Right cardiac atrium (tissue), 5 donors: ENCODE results near the gene PGAP6. TPM values are rescaled to one million over a fixed set of nuclear protein-coding genes. Genes with fewer than 3 reads are reported as not detected.
"Not testable (repeated sequence)": the region's sequence is repeated elsewhere in the genome, so short reads cannot be mapped to it uniquely, and the experiment has no call there.

ENCODE experiments used
- ATAC-seq, 2 donors: fragments of 200-7000 bp; cut with Tn5 transposase; one replicate each; pipeline versions ENCODE4 v1.8.0 to v1.9.1; 2020; ENCODE audit warnings: moderate library complexity in 2 of 2, mild to moderate bottlenecking in 1 of 2
- DNase-seq, 3 donors: peaks; one replicate each; pipeline ENCODE4 v3.0.0-alpha.2; 2020
- H3K27ac ChIP-seq: one replicate; pipeline ENCODE4 v1.5.1; 2013; ENCODE audit warnings: mild to moderate bottlenecking, low read length, control low read depth, moderate library complexity
- H3K27me3 ChIP-seq: one replicate; pipeline ENCODE4 v1.6.1; 2013; ENCODE audit not compliant: control insufficient read depth, insufficient read depth
- H3K4me1 ChIP-seq: one replicate; pipeline ENCODE4 v1.6.1; 2013; ENCODE audit warnings: low read length; ENCODE audit not compliant: control insufficient read depth, insufficient read depth
- H3K4me3 ChIP-seq: one replicate; pipeline ENCODE4 v1.5.1; 2013; ENCODE audit warnings: low read length, control low read depth
- H3K9me3 ChIP-seq: one replicate; pipeline ENCODE4 v1.6.1; 2013; ENCODE audit warnings: low read length; ENCODE audit not compliant: control insufficient read depth
- WGBS: extraction: QIAGEN DNeasy Blood & Tissue Kit; methylation state at CpG from one replicate; pipeline ENCODE4 v1.1.7; 2013; 5-methylcytosine and 5-hydroxymethylcytosine counted together
- intact Hi-C, 4 donors: fragments of 100-400 bp; cut with DNase I; formaldehyde crosslinking; loops; one replicate each; pipeline versions ENCODE4 v1.11.0 to v1.14.0; 2022 to 2023
- polyA plus RNA-seq: library from polyadenylated mRNA; stranded (reverse); fragments of 200-250 nt; gene quantifications from one replicate; pipeline ENCODE4 v1.2.3, GENCODE V29; 2013
- total RNA-seq, 4 donors: library from RNA; stranded (reverse); fragmentation: NEBNext Ultra II Directional; extraction: Animal tissue kit (Norgen Biotek cat#: 25700); gene quantifications; one replicate each; pipeline ENCODE4 v1.2.1, GENCODE V29; 2021
- donor health status: healthy with polysubstance abuse.
- donor health status: DM: no; HTN: yes; CAD: no.
- donor health status: DM: no; HTN: no; CAD: no.
- donor health status: DM: no; HTN: yes; CAD: no; lungs with severe emphysema.
- donor health status: DM: yes; HTN: yes; CAD: no.

The PGAP6 gene
- total and polyA plus RNA-seq, 5 donors: 28.0 to 39.5 (median 34.0) TPM

DNA sequence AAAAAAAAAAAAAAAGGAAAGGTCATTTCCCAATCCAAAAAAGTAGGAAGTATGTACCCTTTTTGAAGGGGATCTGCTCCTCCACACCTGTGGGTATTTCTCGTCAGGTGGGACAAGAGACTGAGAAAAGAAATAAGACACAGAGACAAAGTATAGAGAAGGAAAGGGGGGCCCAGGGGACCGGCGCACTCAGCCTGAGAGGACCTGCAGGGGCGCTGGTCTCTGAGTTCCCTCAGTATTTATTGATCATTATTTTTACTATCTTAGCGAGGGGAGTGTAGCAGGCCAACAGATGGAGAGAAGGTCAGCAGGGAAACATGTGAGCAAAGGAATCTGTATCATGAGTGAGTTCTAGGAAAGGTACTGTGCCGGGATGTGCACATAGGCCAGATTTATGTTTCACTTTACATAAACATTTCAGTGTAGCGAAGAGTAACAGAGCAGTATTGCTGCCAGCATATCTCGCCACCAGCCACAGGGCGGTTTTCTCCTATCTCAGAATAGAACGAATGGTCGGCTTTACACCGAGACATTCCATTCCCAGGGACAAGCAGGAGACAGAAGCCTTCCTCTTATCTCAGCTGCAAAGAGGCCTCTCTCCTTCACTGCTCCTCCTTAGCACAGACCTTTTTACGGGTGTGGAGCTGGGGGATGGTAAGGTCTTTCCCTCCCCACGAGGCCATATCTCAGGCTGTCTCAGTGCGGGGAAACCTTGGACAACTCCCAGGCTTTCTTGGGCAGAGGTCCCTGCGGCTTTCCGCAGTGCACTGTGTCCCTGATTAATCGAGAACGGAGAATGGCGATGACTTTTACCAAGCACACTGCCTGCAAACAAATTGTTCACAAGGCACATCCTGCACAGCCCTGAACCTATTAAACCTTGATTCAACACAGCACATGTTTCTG lies 6.2 kb upstream of the PGAP6 start:
- H3K4me1 ChIP-seq, H3K4me3 ChIP-seq, H3K27me3 ChIP-seq, H3K9me3 ChIP-seq, intact Hi-C loops: not testable (repeated sequence)
- WGBS: 32% methylated on average over 20 of the region's 20 CpGs
- DNase-seq: peak in 2 of 3 donors; percentile 78 to 79
- peak overlapping the region; percentile 79 for H3K27ac ChIP-seq
- ATAC-seq: peak in 1 of 2 donors; percentile 12

DNA sequence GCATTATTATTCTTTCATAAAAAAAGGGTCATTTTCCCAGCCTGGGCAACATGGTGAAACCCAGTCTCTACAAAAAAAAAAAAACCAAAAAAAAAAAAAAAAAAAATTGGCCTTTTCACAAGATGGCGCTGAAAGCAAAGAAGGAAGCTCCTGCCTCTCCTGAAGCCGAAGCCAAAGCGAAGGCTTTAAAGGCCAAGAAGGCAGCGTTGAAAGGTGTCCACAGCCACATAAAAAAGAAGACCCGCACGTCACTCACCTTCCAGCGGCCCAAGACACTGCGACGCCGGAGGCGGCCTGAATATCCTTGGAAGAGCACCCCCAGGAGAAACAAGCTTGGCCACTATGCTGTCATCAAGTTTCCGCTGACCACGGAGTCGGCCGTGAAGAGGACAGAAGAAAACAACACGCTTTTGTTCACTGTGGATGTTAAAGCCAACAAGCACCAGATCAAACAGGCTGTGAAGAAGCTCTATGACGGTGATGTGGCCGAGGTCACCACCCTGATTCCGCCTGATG lies 4.9 kb upstream of the PGAP6 start:
- peak overlapping the region; percentile 14 for H3K27ac ChIP-seq
- no peaks in the 10 kb centered on the region for H3K4me1 ChIP-seq
- WGBS: 47% methylated on average over 19 of the region's 19 CpGs
- no peak overlapping the region for H3K4me3 ChIP-seq
- DNase-seq (peak in 2 of 3 donors; percentile 57 to 66), ATAC-seq (no peak)
- intact Hi-C loops: no loop called here
- H3K9me3 ChIP-seq: no peaks in the 10 kb centered on the region
- H3K27me3 ChIP-seq: no peaks in the 10 kb centered on the region

DNA sequence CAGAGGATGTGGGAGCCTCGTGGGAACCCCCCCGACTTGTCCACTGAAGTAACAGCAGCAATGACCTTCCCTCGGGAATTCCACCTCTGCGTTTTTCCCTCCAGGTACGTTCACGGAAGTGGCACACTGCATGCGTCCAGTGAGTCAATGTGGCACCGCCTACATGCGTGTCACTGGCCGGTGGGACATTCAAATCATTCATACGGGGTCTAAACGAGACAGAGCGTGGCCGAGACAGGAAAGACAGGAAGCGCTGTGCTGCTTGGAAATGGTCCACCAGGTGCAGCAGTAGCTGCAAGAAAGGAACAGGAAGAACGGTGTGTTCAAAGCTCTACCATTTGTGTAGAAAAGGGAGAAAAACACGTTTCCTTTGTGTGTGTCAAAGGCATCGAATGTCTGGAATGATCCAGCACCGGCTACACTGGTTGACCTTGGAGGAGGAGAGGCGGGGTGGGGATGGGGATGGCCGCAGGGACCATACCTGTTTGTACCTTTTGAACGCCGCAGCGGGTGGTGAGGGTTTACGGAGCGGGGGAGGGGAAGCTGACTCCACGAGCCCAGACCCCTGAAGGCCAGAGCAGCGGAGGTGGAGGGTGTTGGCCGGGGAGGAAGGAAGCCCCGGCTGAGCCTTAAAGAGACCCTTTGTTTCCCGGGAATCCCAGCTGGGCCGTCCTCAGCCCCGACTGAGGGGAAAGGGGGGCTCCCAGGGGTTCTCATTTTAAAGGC lies 1.7 kb upstream of the PGAP6 start:
- no peaks in the 10 kb centered on the region for H3K4me1 ChIP-seq
- H3K9me3 ChIP-seq: no peaks in the 10 kb centered on the region
- no peaks in the 10 kb centered on the region for H3K27me3 ChIP-seq
- no peak overlapping the region for H3K4me3 ChIP-seq
- WGBS: 49% methylated on average over 33 of the region's 33 CpGs
- H3K27ac ChIP-seq: peak overlapping the region; percentile 21
- DNase-seq (peak in 1 of 3 donors; percentile 53), ATAC-seq (no peak)
- intact Hi-C loops: no loop called here

DNA sequence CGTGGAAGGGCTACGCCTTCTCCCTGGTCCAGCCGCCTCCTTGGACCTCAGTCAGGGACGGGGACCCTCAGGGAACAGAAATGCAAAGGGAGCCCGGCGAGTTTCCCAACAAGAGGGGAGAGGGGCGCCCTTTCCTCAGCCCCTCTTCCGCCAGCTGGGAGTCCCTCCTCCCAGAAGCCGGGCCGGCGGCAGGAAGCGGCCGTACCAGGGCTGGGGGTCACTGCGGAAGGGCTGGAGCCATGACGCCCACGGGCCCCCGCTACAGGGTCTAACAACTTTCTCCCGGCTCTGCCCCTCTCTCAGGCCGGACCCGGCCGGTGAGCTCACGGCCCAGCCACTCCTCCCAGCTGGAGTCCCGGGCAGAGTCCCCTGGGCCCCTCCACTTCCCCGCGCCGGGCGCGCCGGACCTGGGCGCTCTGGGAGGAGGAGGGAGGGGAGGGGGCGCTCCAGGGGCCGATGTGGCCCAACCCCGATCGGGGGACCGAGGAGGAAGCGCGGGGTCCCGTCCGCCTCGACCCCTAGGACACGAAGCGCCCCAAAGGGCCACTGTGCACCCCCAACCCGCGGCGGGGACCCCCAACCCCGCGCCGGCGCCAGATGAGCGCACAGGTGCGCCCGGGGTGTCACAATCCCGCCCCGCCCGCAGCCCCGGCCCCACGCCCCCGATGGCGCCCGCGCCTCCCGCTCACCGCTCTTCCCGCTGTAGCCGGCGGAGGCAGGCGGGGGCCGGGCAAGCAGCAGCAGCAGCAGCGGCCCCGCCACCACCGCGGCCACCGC lies 578 bp downstream of the PGAP6 start:
- DNase-seq (peak; percentile 52 to 81 (median 76)), ATAC-seq (peak; percentile 46 to 53)
- Histone ChIP-seq H3K9me3 (no peaks in the 10 kb centered on the region), H3K27me3 (no peaks in the 10 kb centered on the region), H3K4me1 (no peaks in the 10 kb centered on the region), H3K4me3 (peak overlapping the region; percentile 97), H3K27ac (no peak overlapping the region)
- intact Hi-C loops: no loop called here
- 1% methylated on average over 73 of the region's 73 CpGs for WGBS

DNA sequence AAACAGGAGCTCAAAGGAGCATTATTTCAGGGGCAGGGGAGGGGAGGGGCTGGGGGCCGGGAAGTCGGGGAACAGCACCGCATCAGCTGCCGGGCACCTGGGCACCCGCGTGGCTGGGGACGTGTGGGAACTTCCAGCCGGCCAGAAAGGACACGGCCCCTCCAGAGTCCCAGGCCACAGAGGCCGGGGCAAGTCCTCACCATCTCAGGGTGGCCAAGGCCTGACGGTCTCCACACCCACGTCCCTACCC lies 1.1 kb downstream of the PGAP6 start:
- Histone ChIP-seq H3K4me3 (peak overlapping the region; percentile 97), H3K9me3 (no peaks in the 10 kb centered on the region), H3K27ac (no peak overlapping the region), H3K4me1 (no peaks in the 10 kb centered on the region), H3K27me3 (no peaks in the 10 kb centered on the region)
- intact Hi-C loops: no loop called here
- ATAC-seq (peak; percentile 9 to 42), DNase-seq (peak in 1 of 3 donors; percentile 55)
- WGBS: 9% methylated on average over 12 of the region's 12 CpGs

DNA sequence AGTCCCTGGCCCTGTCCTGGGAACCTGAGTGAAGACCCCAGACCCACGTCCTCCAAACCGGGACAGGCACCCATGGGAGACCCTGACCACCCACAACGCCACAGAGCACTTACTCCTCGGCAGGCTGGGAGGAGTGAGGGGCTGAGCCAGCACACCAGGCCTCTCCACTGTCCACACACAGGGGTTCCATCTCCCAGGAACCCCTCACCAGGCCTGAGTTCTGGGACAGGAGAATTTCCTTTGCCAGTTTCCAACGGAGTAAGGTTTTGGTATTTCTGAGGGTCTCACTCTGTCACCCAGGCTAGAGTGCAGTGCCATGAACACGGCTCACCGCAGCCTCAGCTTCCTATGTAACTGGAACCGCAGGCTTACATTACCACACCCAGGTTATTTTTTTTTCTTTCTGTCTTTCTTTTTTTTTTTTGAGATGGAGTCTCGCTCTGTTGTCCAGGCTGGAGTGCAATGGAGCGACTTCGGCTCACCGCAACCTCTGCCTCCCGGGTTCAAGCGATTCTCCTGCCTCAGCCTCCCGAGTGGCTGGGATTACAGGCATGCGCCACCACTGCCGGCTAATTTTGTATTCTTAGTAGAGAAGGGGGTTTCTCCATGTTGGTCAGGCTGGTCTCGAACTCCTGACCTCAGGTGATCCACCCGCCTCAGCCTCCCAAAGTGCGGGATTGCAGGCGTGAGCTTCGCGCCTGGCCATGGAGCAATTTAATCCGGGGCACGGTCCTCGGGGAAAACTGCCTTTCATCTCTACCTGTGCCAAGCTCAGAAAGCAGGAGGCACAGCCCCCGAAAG lies 1.6 kb downstream of the PGAP6 start:
- no peak for ATAC-seq
- Histone ChIP-seq H3K27me3 (no peaks in the 10 kb centered on the region), H3K4me3 (peak overlapping the region; percentile 97), H3K4me1 (no peaks in the 10 kb centered on the region), H3K27ac (no peak overlapping the region), H3K9me3 (no peaks in the 10 kb centered on the region)
- no peak for DNase-seq
- WGBS: 84% methylated on average over 27 of the region's 27 CpGs
- intact Hi-C loops: no loop called here

DNA sequence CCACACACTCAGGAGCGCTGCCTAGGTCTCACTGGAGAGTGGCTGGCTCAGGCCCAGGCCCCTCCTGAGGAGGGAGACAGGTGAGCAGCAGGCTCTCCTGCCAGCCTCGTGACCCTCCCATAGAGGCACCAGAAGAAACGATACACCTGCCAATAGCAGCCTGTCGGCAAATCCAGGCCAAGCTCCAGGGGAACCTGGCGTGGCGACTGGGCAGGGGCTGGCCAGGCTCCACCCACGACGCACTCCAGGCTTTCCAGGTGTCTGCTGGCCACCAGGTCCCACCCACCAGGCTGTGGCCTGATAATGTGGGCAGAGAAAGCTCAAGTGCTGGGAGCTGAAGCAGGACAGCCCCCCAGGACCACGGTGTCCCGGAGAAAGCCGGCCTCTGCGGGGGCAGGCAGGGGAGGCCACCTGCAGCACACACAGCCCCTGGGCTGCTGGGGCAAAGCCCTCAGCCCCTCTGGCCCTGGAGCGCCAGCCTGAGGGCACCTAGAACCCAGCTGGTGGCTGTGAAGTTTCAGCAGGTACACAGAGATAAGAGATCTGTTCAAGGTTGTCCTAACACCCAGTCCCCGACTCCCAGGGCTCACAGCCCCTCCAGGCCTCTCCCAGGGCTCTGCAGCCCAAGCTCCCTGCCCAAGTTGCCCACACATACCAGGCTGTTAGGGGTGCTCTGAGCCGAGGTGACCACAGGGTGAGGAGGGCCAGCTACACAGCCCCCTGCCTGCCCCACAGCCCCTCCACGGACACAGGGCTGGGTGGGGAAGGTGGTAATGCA lies 2.4 kb downstream of the PGAP6 start:
- Histone ChIP-seq H3K4me1 (no peaks in the 10 kb centered on the region), H3K9me3 (no peaks in the 10 kb centered on the region), H3K4me3 (no peak overlapping the region), H3K27ac (no peak overlapping the region), H3K27me3 (no peaks in the 10 kb centered on the region)
- peak in 1 of 3 donors; percentile 59 for DNase-seq
- 90% methylated on average over 16 of the region's 16 CpGs for WGBS
- no peak for ATAC-seq
- intact Hi-C loops: no loop called here

DNA sequence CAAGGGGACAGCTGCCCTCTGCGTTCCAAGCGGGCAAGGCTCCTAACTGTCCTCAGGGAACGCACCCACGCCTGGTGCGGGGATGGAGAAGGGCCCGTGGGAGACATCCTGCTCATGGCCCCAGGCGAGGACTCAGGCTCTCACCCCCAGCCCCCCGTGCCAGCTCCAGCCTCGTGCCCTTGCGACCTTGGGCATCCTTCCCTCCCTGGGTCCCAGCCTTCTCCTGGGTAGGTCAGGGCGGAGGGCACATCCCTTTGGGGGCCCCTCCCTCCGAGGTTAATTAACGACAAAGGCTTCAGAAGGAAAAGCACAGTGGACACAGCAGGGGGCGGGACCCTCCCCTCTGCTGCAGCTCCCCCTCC lies 3.0 kb downstream of the PGAP6 start:
- DNase-seq: no peak
- Histone ChIP-seq H3K27me3 (no peaks in the 10 kb centered on the region), H3K27ac (no peak overlapping the region), H3K4me3 (no peak overlapping the region), H3K4me1 (no peaks in the 10 kb centered on the region), H3K9me3 (no peaks in the 10 kb centered on the region)
- ATAC-seq: no peak
- 72% methylated on average over 14 of the region's 14 CpGs for WGBS
- intact Hi-C loops: no loop called here

DNA sequence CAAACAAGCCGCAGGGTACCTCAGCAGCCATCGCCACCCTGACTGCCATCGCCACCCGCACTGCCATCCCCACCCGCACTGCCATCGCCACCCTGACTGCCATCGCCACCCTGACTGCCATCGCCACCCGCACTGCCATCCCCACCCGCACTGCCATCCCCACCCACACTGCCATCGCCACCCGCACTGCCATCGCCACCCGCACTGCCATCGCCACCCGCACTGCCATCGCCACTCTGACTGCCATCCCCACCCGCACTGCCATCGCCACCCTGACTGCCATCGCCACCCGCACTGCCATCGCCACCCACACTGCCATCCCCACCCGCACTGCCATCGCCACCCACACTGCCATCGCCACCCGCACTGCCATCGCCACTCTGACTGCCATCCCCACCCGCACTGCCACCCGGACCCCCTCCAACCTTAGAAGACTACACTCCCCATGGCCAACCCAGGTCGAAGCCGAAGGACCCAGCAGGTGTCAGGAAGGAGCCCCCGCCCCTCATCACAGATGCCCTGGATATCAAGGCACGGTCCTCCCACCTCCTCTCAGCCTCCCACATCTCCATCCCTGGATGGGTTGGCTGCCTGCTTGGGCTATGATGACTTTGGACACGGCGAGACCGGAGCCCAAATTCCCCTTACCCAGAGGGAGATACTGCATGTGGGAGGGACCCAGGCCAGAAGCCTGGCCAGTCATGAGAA lies 3.5 kb downstream of the PGAP6 start:
- intact Hi-C loops, H3K9me3 ChIP-seq, H3K27ac ChIP-seq, DNase-seq, H3K4me3 ChIP-seq, H3K27me3 ChIP-seq, ATAC-seq, H3K4me1 ChIP-seq: not testable (repeated sequence)
- WGBS: 92% methylated on average over 36 of the region's 36 CpGs
